Gastroesophageal sphincter (tissue), 4 donors: Measurements from ENCODE around the gene NAP1L4. TPM values are rescaled to one million over a fixed set of nuclear protein-coding genes. Genes with fewer than 3 reads are reported as not detected.

Experiments used
- ATAC-seq: fragments of 150-250 bp; one replicate; pipeline ENCODE4 v1.9.1; 2016; ENCODE audit warnings: mild to moderate bottlenecking, moderate library complexity
- H3K27ac ChIP-seq, 4 donors: fragments of 200-600 bp; sonication (generic) in 3 of 4; 1 replicate in 3 of 4; 2 replicates in 1 of 4; pipeline ENCODE4 v1.5.1; 2016 to 2019
- H3K27me3 ChIP-seq: fragments of 200-600 bp; sonication (generic); one replicate; pipeline ENCODE4 v1.5.1; 2019
- H3K36me3 ChIP-seq, 2 donors: fragments of 200-600 bp; sonication (generic); one replicate each; pipeline ENCODE4 v1.5.1; 2019; ENCODE audit warnings: control low read depth in 1 of 2
- H3K4me1 ChIP-seq, 3 donors: fragments of 200-600 bp; sonication (generic); 1 replicate in 2 of 3; 2 replicates in 1 of 3; pipeline ENCODE4 v1.5.1; 2016 to 2019; ENCODE audit warnings: control low read depth in 2 of 3
- H3K4me3 ChIP-seq, 2 donors: fragments of 200-600 bp; sonication (generic); one replicate each; pipeline ENCODE4 v1.5.1; 2019; ENCODE audit warnings: mild to moderate bottlenecking in 1 of 2, moderate library complexity in 1 of 2
- H3K9me3 ChIP-seq, 3 donors: fragments of 200-600 bp; sonication (generic); one replicate each; pipeline ENCODE4 v1.5.1; 2017 to 2019; ENCODE audit warnings: control low read depth in 2 of 3
- CTCF ChIP-seq, 4 experiments: fragments of 200-600 bp in 2 of 4; fragments of 450-650 bp in 2 of 4; sonication (generic) in 1 of 4; IDR thresholded peaks; one replicate each; pipeline ENCODE4 v1.5.1; 2017 to 2019; ENCODE audit warnings: antibody characterized with exemption in 4 of 4, mild to moderate bottlenecking in 2 of 4, moderate library complexity in 2 of 4
- EP300 ChIP-seq: sonication (generic); formaldehyde crosslinking; IDR thresholded peaks from one replicate; pipeline ENCODE4 v1.6.1; 2017; ENCODE audit warnings: antibody characterized with exemption, mild to moderate bottlenecking
- POLR2A ChIP-seq, 2 donors: fragments of 450-650 bp; IDR thresholded peaks; one replicate each; pipeline ENCODE4 v1.6.1; 2017; ENCODE audit warnings: antibody characterized with exemption in 2 of 2, mild to moderate bottlenecking in 2 of 2, moderate library complexity in 1 of 2
- POLR2AphosphoS5 ChIP-seq: sonication (generic); formaldehyde crosslinking; IDR thresholded peaks from one replicate; pipeline ENCODE4 v1.6.1; 2017; ENCODE audit warnings: antibody characterized with exemption
- WGBS, 2 donors: methylation state at CpG; one replicate each; pipeline ENCODE4 v1.1.5; 2018; ENCODE audit warnings: low coverage in 1 of 2; 5-methylcytosine and 5-hydroxymethylcytosine counted together
- total RNA-seq, 4 donors: library from RNA; depleted of rRNA; stranded (reverse); fragments of >200 nt; gene quantifications; one replicate each; pipeline ENCODE4 v1.1.0, GENCODE V29; 2016

NAP1L4 gene
- total RNA-seq, 4 donors from 2014 or later, result 107 to 175 (median 137) TPM

- no peaks in the 10 kb centered on the region for H3K27me3 ChIP-seq
- TF ChIP-seq EP300 (no peak), POLR2A (IDR thresholded peaks at IDR 0.05) (no peak), CTCF (IDR thresholded peaks at IDR 0.05) (no peak), POLR2AphosphoS5 (no peak)
- 54 to 57% methylated on average over 2 to 4 of the region's 4 CpGs for WGBS, 2 donors
- peaks cover 0 to 17% (median 0%) of the 10 kb centered on the region in 3 donors for H3K4me1 ChIP-seq
- ATAC-seq, result no peak
- H3K4me3 ChIP-seq, result no peak overlapping the region
- no peaks in the 10 kb centered on the region for H3K9me3 ChIP-seq
- peaks cover 0 to 83% of the 10 kb centered on the region in 2 donors for H3K36me3 ChIP-seq
- H3K27ac ChIP-seq, result no peak overlapping the region
These were observed 30.9 kb upstream of the NAP1L4 start for GRCh38 chr11:3022982-3023381.

- peaks cover 0 to 83% of the 10 kb centered on the region in 2 donors for H3K36me3 ChIP-seq
These were observed 30.3 kb upstream of the NAP1L4 start for GRCh38 chr11:3022300-3022967.

GRCh38 chr11:3021125-3021524 is 29.0 kb upstream of the NAP1L4 start:
- Histone ChIP-seq H3K9me3 (no peaks in the 10 kb centered on the region), H3K4me3 (no peak overlapping the region), H3K4me1 (peaks cover 0 to 17% (median 0%) of the 10 kb centered on the region in 3 donors), H3K27ac (no peak overlapping the region), H3K36me3 (peaks cover 0 to 83% of the 10 kb centered on the region in 2 donors), H3K27me3 (no peaks in the 10 kb centered on the region)
- TF ChIP-seq CTCF (IDR thresholded peaks at IDR 0.05), result peak in 2 of 4 experiments; percentile 27 to 55
- TF ChIP-seq EP300, result no peak
- WGBS, 2 donors, result 53 to 69% methylated on average over 2 of the region's 4 CpGs
- no peak for ATAC-seq

More at GRCh38 chr11:3022300-3022967, 30.3 kb upstream of the NAP1L4 start:
- H3K27me3 ChIP-seq, result no peaks in the 10 kb centered on the region
- H3K4me1 ChIP-seq, result peaks cover 0 to 17% (median 0%) of the 10 kb centered on the region in 3 donors
- no peak overlapping the region for H3K27ac ChIP-seq
- no peak overlapping the region for H3K4me3 ChIP-seq
- WGBS, 2 donors, result 74 to 84% methylated on average over 10 to 13 of the region's 14 CpGs
- H3K9me3 ChIP-seq, result no peaks in the 10 kb centered on the region
- TF ChIP-seq EP300 (no peak), POLR2AphosphoS5 (no peak), CTCF (IDR thresholded peaks at IDR 0.05) (no peak), POLR2A (IDR thresholded peaks at IDR 0.05) (no peak)
- ATAC-seq, result peak; percentile 46

- ATAC-seq, result no peak
- Histone ChIP-seq H3K27ac (no peak overlapping the region), H3K27me3 (no peaks in the 10 kb centered on the region), H3K4me3 (no peak overlapping the region), H3K4me1 (peaks cover 0 to 17% (median 0%) of the 10 kb centered on the region in 3 donors), H3K36me3 (peaks cover 0 to 83% of the 10 kb centered on the region in 2 donors), H3K9me3 (no peaks in the 10 kb centered on the region)
- WGBS, 2 donors, result 85% methylated on average over 5 of the region's 12 CpGs; no CpG with 5 or more reads in 1 of the 2 donors
- TF ChIP-seq POLR2AphosphoS5 (no peak), POLR2A (IDR thresholded peaks at IDR 0.05) (no peak), CTCF (IDR thresholded peaks at IDR 0.05) (no peak), EP300 (no peak)
These were observed 27.9 kb upstream of the NAP1L4 start for GRCh38 chr11:3020011-3020410.

- 73 to 79% methylated on average over 2 to 3 of the region's 5 CpGs for WGBS, 2 donors
- H3K27me3 ChIP-seq, result no peaks in the 10 kb centered on the region
These were observed 26.5 kb upstream of the NAP1L4 start for GRCh38 chr11:3018596-3018995.

More at GRCh38 chr11:3018596-3018995, 26.5 kb upstream of the NAP1L4 start:
- ATAC-seq, result no peak
- Histone ChIP-seq H3K36me3 (peaks cover 0 to 86% of the 10 kb centered on the region in 2 donors), H3K27ac (no peak overlapping the region), H3K9me3 (no peaks in the 10 kb centered on the region), H3K4me1 (peaks cover 0 to 17% (median 0%) of the 10 kb centered on the region in 3 donors), H3K4me3 (no peak overlapping the region)
- no peak for TF ChIP-seq EP300
- TF ChIP-seq CTCF (IDR thresholded peaks at IDR 0.05), result no peak
- no peak for TF ChIP-seq POLR2A (IDR thresholded peaks at IDR 0.05)
- no peak for TF ChIP-seq POLR2AphosphoS5
